H1 (cell line): ENCODE measurements around the gene CDC123. TPM values are rescaled to one million over a fixed set of nuclear protein-coding genes. Genes with fewer than 3 reads are reported as not detected.

Source experiments
- CHD2 ChIP-seq: IDR thresholded peaks from 2 replicates; pipeline ENCODE4 v1.6.1; 2012; ENCODE audit warnings: low read length, improper control_type of control experiment
- CREB1 ChIP-seq: IDR thresholded peaks from 2 replicates; pipeline ENCODE4 v1.6.1; 2012; ENCODE audit warnings: inconsistent platforms
- EZH2 ChIP-seq: fragments of 200-600 bp; sonication (generic); IDR thresholded peaks from 2 replicates; pipeline ENCODE4 v1.7.1; 2012; ENCODE audit warnings: low read depth, mild to moderate bottlenecking, moderate library complexity, low read length, inconsistent platforms; ENCODE audit not compliant: severe bottlenecking
- KDM1A ChIP-seq: fragments of 200-600, 300-600 bp; sonication (generic); IDR thresholded peaks from 2 replicates; pipeline ENCODE4 v1.7.1; 2016; ENCODE audit warnings: mild to moderate bottlenecking, low read length, borderline replicate concordance
- SIRT6 ChIP-seq: IDR thresholded peaks from one replicate; pipeline ENCODE4 v1.7.1; 2012; ENCODE audit warnings: low read length, inconsistent platforms
- SP2 ChIP-seq: IDR thresholded peaks from 2 replicates; pipeline ENCODE4 v1.6.1; 2012; ENCODE audit warnings: mild to moderate bottlenecking, low read length, inconsistent platforms
- polyA plus RNA-seq, 7 experiments: library from polyadenylated mRNA; depleted of rRNA in 3 of 7; stranded (reverse) in 5 of 7; unstranded in 2 of 7; fragments of >200 nt in 5 of 7; fragments of 200-250 nt in 2 of 7; gene quantifications; 1 replicate in 5 of 7; 2 replicates in 1 of 7; 4 replicates in 1 of 7; pipeline versions ENCODE4 v1.2.1 to v1.2.3, GENCODE V29; 2011 to 2013; ENCODE audit warnings: missing spikeins in 2 of 7, mixed read lengths in 2 of 7
- total RNA-seq: library from RNA; stranded (reverse); fragmentation: NEBNext Ultra II Directional; extraction: Animal tissue kit (Norgen Biotek cat#: 25700); gene quantifications from 2 replicates; pipeline ENCODE4 v1.2.1, GENCODE V29; 2021
- TF ChIP-seq, protein P1 (sequence below): fragments of 300-600 bp; sonication (generic); IDR thresholded peaks from 2 replicates; pipeline ENCODE4 v1.7.1; 2012; ENCODE audit warnings: low read length, moderate library complexity, mild to moderate bottlenecking, inconsistent platforms; ENCODE audit not compliant: insufficient replicate concordance
- TF ChIP-seq, protein P2 (sequence below): IDR thresholded peaks from 2 replicates; pipeline ENCODE4 v1.6.1; 2012; ENCODE audit warnings: inconsistent platforms
- TF ChIP-seq, protein P3 (sequence below): IDR thresholded peaks from 2 replicates; pipeline ENCODE4 v1.6.1; 2011; ENCODE audit warnings: low read length, improper control_type of control experiment

CDC123 gene
- total and polyA plus RNA-seq, 2 of the 8 experiments (the other 6 are each of a cell fraction or from before 2014, with no cell fraction given): 115 to 202 TPM

DNA sequence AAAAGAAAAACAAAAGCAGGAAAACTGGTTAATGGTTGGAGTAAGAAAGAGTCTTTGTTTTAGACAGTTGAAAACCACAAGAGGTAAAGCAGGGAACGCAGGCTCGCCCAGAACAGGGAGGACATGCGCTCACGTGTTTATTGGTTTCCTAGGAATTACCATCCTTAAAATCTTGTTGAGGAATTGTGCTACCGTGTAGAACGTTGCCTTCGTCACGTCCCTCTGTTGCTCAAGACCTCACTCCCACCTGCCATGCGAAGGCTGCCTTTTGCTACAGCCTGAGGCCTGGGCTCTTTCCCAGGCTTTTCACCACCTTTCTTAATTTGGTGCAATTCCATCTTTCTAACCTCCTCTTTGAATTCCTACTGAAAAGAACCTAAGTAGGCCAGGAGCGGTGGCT, 91.8 kb downstream of the CDC123 start (continued):
- TF ChIP-seq, protein P1, sequence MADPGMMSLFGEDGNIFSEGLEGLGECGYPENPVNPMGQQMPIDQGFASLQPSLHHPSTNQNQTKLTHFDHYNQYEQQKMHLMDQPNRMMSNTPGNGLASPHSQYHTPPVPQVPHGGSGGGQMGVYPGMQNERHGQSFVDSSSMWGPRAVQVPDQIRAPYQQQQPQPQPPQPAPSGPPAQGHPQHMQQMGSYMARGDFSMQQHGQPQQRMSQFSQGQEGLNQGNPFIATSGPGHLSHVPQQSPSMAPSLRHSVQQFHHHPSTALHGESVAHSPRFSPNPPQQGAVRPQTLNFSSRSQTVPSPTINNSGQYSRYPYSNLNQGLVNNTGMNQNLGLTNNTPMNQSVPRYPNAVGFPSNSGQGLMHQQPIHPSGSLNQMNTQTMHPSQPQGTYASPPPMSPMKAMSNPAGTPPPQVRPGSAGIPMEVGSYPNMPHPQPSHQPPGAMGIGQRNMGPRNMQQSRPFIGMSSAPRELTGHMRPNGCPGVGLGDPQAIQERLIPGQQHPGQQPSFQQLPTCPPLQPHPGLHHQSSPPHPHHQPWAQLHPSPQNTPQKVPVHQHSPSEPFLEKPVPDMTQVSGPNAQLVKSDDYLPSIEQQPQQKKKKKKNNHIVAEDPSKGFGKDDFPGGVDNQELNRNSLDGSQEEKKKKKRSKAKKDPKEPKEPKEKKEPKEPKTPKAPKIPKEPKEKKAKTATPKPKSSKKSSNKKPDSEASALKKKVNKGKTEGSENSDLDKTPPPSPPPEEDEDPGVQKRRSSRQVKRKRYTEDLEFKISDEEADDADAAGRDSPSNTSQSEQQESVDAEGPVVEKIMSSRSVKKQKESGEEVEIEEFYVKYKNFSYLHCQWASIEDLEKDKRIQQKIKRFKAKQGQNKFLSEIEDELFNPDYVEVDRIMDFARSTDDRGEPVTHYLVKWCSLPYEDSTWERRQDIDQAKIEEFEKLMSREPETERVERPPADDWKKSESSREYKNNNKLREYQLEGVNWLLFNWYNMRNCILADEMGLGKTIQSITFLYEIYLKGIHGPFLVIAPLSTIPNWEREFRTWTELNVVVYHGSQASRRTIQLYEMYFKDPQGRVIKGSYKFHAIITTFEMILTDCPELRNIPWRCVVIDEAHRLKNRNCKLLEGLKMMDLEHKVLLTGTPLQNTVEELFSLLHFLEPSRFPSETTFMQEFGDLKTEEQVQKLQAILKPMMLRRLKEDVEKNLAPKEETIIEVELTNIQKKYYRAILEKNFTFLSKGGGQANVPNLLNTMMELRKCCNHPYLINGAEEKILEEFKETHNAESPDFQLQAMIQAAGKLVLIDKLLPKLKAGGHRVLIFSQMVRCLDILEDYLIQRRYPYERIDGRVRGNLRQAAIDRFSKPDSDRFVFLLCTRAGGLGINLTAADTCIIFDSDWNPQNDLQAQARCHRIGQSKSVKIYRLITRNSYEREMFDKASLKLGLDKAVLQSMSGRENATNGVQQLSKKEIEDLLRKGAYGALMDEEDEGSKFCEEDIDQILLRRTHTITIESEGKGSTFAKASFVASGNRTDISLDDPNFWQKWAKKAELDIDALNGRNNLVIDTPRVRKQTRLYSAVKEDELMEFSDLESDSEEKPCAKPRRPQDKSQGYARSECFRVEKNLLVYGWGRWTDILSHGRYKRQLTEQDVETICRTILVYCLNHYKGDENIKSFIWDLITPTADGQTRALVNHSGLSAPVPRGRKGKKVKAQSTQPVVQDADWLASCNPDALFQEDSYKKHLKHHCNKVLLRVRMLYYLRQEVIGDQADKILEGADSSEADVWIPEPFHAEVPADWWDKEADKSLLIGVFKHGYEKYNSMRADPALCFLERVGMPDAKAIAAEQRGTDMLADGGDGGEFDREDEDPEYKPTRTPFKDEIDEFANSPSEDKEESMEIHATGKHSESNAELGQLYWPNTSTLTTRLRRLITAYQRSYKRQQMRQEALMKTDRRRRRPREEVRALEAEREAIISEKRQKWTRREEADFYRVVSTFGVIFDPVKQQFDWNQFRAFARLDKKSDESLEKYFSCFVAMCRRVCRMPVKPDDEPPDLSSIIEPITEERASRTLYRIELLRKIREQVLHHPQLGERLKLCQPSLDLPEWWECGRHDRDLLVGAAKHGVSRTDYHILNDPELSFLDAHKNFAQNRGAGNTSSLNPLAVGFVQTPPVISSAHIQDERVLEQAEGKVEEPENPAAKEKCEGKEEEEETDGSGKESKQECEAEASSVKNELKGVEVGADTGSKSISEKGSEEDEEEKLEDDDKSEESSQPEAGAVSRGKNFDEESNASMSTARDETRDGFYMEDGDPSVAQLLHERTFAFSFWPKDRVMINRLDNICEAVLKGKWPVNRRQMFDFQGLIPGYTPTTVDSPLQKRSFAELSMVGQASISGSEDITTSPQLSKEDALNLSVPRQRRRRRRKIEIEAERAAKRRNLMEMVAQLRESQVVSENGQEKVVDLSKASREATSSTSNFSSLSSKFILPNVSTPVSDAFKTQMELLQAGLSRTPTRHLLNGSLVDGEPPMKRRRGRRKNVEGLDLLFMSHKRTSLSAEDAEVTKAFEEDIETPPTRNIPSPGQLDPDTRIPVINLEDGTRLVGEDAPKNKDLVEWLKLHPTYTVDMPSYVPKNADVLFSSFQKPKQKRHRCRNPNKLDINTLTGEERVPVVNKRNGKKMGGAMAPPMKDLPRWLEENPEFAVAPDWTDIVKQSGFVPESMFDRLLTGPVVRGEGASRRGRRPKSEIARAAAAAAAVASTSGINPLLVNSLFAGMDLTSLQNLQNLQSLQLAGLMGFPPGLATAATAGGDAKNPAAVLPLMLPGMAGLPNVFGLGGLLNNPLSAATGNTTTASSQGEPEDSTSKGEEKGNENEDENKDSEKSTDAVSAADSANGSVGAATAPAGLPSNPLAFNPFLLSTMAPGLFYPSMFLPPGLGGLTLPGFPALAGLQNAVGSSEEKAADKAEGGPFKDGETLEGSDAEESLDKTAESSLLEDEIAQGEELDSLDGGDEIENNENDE: no peak
- TF ChIP-seq CREB1: no peak
- no peak for TF ChIP-seq KDM1A
- TF ChIP-seq, protein P2, sequence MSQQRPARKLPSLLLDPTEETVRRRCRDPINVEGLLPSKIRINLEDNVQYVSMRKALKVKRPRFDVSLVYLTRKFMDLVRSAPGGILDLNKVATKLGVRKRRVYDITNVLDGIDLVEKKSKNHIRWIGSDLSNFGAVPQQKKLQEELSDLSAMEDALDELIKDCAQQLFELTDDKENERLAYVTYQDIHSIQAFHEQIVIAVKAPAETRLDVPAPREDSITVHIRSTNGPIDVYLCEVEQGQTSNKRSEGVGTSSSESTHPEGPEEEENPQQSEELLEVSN: no peak
- TF ChIP-seq, protein P3, sequence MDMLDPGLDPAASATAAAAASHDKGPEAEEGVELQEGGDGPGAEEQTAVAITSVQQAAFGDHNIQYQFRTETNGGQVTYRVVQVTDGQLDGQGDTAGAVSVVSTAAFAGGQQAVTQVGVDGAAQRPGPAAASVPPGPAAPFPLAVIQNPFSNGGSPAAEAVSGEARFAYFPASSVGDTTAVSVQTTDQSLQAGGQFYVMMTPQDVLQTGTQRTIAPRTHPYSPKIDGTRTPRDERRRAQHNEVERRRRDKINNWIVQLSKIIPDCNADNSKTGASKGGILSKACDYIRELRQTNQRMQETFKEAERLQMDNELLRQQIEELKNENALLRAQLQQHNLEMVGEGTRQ: no peak
- no peak for TF ChIP-seq EZH2
- no peak for TF ChIP-seq SIRT6
- no peak for TF ChIP-seq SP2
- TF ChIP-seq CHD2: no peak
